Loucy (cell line): Measurements from ENCODE around the gene SEMA4F.

Experiments
- EZH2phosphoT487 ChIP-seq: fragments of 200-600 bp; IDR thresholded peaks from 2 replicates; pipeline ENCODE4 v1.6.1; 2018; ENCODE audit warnings: antibody characterized with exemption, mild to moderate bottlenecking, moderate library complexity, borderline replicate concordance
- TF ChIP-seq, protein P1 (sequence below): fragments of 200-600 bp; sonication (generic); conservative IDR thresholded peaks from 2 replicates; pipeline ENCODE4 v1.5.1; 2014; ENCODE audit warnings: mild to moderate bottlenecking, antibody characterized with exemption, low read length

GRCh38 chr2:74725287-74725686 is 71.2 kb downstream of the SEMA4F start:
- TF ChIP-seq, protein P1, sequence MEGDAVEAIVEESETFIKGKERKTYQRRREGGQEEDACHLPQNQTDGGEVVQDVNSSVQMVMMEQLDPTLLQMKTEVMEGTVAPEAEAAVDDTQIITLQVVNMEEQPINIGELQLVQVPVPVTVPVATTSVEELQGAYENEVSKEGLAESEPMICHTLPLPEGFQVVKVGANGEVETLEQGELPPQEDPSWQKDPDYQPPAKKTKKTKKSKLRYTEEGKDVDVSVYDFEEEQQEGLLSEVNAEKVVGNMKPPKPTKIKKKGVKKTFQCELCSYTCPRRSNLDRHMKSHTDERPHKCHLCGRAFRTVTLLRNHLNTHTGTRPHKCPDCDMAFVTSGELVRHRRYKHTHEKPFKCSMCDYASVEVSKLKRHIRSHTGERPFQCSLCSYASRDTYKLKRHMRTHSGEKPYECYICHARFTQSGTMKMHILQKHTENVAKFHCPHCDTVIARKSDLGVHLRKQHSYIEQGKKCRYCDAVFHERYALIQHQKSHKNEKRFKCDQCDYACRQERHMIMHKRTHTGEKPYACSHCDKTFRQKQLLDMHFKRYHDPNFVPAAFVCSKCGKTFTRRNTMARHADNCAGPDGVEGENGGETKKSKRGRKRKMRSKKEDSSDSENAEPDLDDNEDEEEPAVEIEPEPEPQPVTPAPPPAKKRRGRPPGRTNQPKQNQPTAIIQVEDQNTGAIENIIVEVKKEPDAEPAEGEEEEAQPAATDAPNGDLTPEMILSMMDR = no peak
- no peak for TF ChIP-seq EZH2phosphoT487
